Measurements from ENCODE around the gene NRGN. TPM values are rescaled to one million over a fixed set of nuclear protein-coding genes. Genes with fewer than 3 reads are reported as not detected.

The NRGN gene
- total RNA-seq, 4 donors from 2014 or later, result 0.66 to 2.4 (median 1.8) TPM

- TF ChIP-seq POLR2AphosphoS5 (IDR thresholded peaks at IDR 0.05) (no peak), EP300 (IDR thresholded peaks at IDR 0.05) (no peak), POLR2A (IDR thresholded peaks at IDR 0.05) (no peak)
- TF ChIP-seq, protein P1, sequence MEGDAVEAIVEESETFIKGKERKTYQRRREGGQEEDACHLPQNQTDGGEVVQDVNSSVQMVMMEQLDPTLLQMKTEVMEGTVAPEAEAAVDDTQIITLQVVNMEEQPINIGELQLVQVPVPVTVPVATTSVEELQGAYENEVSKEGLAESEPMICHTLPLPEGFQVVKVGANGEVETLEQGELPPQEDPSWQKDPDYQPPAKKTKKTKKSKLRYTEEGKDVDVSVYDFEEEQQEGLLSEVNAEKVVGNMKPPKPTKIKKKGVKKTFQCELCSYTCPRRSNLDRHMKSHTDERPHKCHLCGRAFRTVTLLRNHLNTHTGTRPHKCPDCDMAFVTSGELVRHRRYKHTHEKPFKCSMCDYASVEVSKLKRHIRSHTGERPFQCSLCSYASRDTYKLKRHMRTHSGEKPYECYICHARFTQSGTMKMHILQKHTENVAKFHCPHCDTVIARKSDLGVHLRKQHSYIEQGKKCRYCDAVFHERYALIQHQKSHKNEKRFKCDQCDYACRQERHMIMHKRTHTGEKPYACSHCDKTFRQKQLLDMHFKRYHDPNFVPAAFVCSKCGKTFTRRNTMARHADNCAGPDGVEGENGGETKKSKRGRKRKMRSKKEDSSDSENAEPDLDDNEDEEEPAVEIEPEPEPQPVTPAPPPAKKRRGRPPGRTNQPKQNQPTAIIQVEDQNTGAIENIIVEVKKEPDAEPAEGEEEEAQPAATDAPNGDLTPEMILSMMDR (IDR thresholded peaks at IDR 0.05), result no peak
- peaks cover 88% of the 10 kb centered on the region for H3K27me3 ChIP-seq
- peaks cover 0 to 3% of the 10 kb centered on the region in 2 donors for H3K36me3 ChIP-seq
- H3K4me3 ChIP-seq, result no peak within 1 kb of the TSS
- 5 to 28% methylated on average over 4 to 15 of the region's 42 CpGs for WGBS, 2 donors (ENCODE audit: low coverage in 1 of 2)
- no peaks in the 10 kb centered on the region for H3K9me3 ChIP-seq
- no peak within 1 kb of the TSS for H3K27ac ChIP-seq
- no peak for ATAC-seq
- H3K4me1 ChIP-seq, result peaks cover 0 to 23% (median 4%) of the 10 kb centered on the region in 3 donors
These were observed 12.2 kb downstream of the NRGN start, which contains the start of gene VSIG2 for GRCh38 chr11:124751741-124752470. VSIG2 (minus strand) TSS chr11:124752255; CDS start chr11:124752137, 118 bp downstream.

GRCh38 chr11:124752471-124753102 is 12.8 kb downstream of the NRGN start:
- H3K4me3 ChIP-seq, result no peak overlapping the region
- no peaks in the 10 kb centered on the region for H3K9me3 ChIP-seq
- H3K27ac ChIP-seq, result no peak overlapping the region
- peaks cover 0 to 23% (median 0%) of the 10 kb centered on the region in 3 donors for H3K4me1 ChIP-seq
- 16 to 57% methylated on average over 5 to 6 of the region's 10 CpGs for whole genome bisulfite sequencing, 2 donors (ENCODE audit: low coverage in 1 of 2)
- ATAC-seq, result no peak
- H3K36me3 ChIP-seq, result peaks cover 0 to 3% of the 10 kb centered on the region in 2 donors
- peaks cover 88% of the 10 kb centered on the region for H3K27me3 ChIP-seq
- TF ChIP-seq POLR2A (IDR thresholded peaks at IDR 0.05), result no peak
- no peak for TF ChIP-seq POLR2AphosphoS5 (IDR thresholded peaks at IDR 0.05)
- no peak for TF ChIP-seq EP300 (IDR thresholded peaks at IDR 0.05)
- TF ChIP-seq, protein P1 (IDR thresholded peaks at IDR 0.05), result no peak

DNA sequence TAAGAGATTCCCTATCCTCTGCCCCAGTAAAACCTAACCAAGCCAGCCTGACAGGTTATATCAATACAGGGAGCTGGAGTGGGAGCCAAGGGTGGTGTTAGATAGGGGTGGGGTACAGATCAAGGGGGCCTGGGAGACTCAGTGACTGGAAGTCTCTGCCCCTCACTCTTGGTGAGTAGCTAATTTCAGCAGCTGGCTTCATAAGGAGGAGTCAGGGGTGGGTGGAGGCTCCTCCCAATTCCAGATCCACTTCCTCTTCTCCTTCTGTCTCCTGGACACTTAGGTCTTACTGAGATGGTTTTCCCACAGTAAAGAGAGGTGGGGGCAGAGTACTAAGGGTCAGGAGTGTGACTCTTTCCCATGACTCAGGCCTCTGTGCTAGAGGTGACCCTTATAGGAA is 13.5 kb downstream of the NRGN start:
- Histone ChIP-seq H3K27ac (no peak overlapping the region), H3K4me1 (peaks cover 0 to 27% (median 3%) of the 10 kb centered on the region in 3 donors), H3K9me3 (no peaks in the 10 kb centered on the region), H3K27me3 (peaks cover 88% of the 10 kb centered on the region), H3K36me3 (peaks cover 0 to 3% of the 10 kb centered on the region in 2 donors), H3K4me3 (no peak overlapping the region)
- no peak for ATAC-seq
- TF ChIP-seq POLR2A (IDR thresholded peaks at IDR 0.05) (no peak), POLR2AphosphoS5 (IDR thresholded peaks at IDR 0.05) (no peak), EP300 (IDR thresholded peaks at IDR 0.05) (no peak)
- TF ChIP-seq, protein P1 (IDR thresholded peaks at IDR 0.05), result no peak

- Histone ChIP-seq H3K9me3 (no peaks in the 10 kb centered on the region), H3K27ac (no peak overlapping the region), H3K4me3 (no peak overlapping the region), H3K36me3 (peaks cover 0 to 3% of the 10 kb centered on the region in 2 donors), H3K27me3 (peaks cover 88% of the 10 kb centered on the region), H3K4me1 (peaks cover 0 to 31% (median 7%) of the 10 kb centered on the region in 3 donors)
- 93% methylated on average over 3 of the region's 7 CpGs; no CpG with 5 or more reads in 1 of the 2 donors for WGBS, 2 donors (ENCODE audit: low coverage in 1 of 2)
- no peak for ATAC-seq
- TF ChIP-seq POLR2A (IDR thresholded peaks at IDR 0.05) (no peak), POLR2AphosphoS5 (IDR thresholded peaks at IDR 0.05) (no peak), EP300 (IDR thresholded peaks at IDR 0.05) (no peak)
- TF ChIP-seq, protein P1 (IDR thresholded peaks at IDR 0.05), result no peak
These were observed 13.9 kb downstream of the NRGN start for GRCh38 chr11:124753624-124754023.

Data from gastroesophageal sphincter (tissue), 4 donors.